ENCODE measurements around the gene MYNN.

MYNN gene

GRCh38 chr3:169759256-169759655 is 13.9 kb upstream of the MYNN start:
- Histone ChIP-seq H3K36me3 (ENCODE audit: insufficient read depth, low read length) (no peaks in the 10 kb centered on the region), H3K9ac (ENCODE audit: low read depth, low read length) (no peak overlapping the region), H3K4me2 (ENCODE audit: low read length) (no peak overlapping the region), H3K4me3 (ENCODE audit: low read length) (no peak overlapping the region), H3K27me3 (ENCODE audit: control insufficient read depth, insufficient read depth, low read length) (no peaks in the 10 kb centered on the region), H3K4me1 (ENCODE audit: control insufficient read depth, insufficient read depth, low read length) (no peaks in the 10 kb centered on the region), H3K9me3 (replicated peaks; ENCODE audit: low read length) (no peaks in the 10 kb centered on the region)

- Histone ChIP-seq H3K27me3 (ENCODE audit: control insufficient read depth, insufficient read depth, low read length) (no peaks in the 10 kb centered on the region), H3K4me1 (ENCODE audit: control insufficient read depth, insufficient read depth, low read length) (peaks cover 4% of the 10 kb centered on the region), H3K4me2 (ENCODE audit: low read length) (no peak overlapping the region), H3K9me3 (replicated peaks; ENCODE audit: low read length) (no peaks in the 10 kb centered on the region), H3K4me3 (ENCODE audit: low read length) (no peak overlapping the region), H3K36me3 (ENCODE audit: insufficient read depth, low read length) (no peaks in the 10 kb centered on the region), H3K9ac (ENCODE audit: low read depth, low read length) (no peak overlapping the region)
Measured at GRCh38 chr3:169760479-169760878, 12.7 kb upstream of the MYNN start.

GRCh38 chr3:169764312-169764881 is 8.8 kb upstream of the MYNN start:
- no peaks in the 10 kb centered on the region for H3K27me3 ChIP-seq (ENCODE audit: control insufficient read depth, insufficient read depth, low read length)
- peak overlapping the region; percentile 79 for H3K4me3 ChIP-seq (ENCODE audit: low read length)
- peak overlapping the region; percentile 98 for H3K9ac ChIP-seq (ENCODE audit: low read depth, low read length)
- no peaks in the 10 kb centered on the region for H3K9me3 ChIP-seq (replicated peaks; ENCODE audit: low read length)
- peaks cover 4% of the 10 kb centered on the region for H3K4me1 ChIP-seq (ENCODE audit: control insufficient read depth, insufficient read depth, low read length)
- H3K4me2 ChIP-seq (ENCODE audit: low read length) = peak overlapping the region; percentile 95
- no peaks in the 10 kb centered on the region for H3K36me3 ChIP-seq (ENCODE audit: insufficient read depth, low read length)

GRCh38 chr3:169764882-169765612 is 8.1 kb upstream of the MYNN start, which contains the start of gene TERC:
TSS of gene TERC (minus strand) at chr3:169765060.
- peak within 1 kb of the TSS; percentile 98 for H3K9ac ChIP-seq (ENCODE audit: low read depth, low read length)
- H3K27me3 ChIP-seq (ENCODE audit: control insufficient read depth, insufficient read depth, low read length) = no peaks in the 10 kb centered on the region
- peak within 1 kb of the TSS; percentile 95 for H3K4me2 ChIP-seq (ENCODE audit: low read length)
- H3K9me3 ChIP-seq (replicated peaks; ENCODE audit: low read length) = no peaks in the 10 kb centered on the region
- peaks cover 4% of the 10 kb centered on the region for H3K4me1 ChIP-seq (ENCODE audit: control insufficient read depth, insufficient read depth, low read length)
- H3K4me3 ChIP-seq (ENCODE audit: low read length) = peak within 1 kb of the TSS; percentile 79
- no peaks in the 10 kb centered on the region for H3K36me3 ChIP-seq (ENCODE audit: insufficient read depth, low read length)

- Histone ChIP-seq H3K36me3 (ENCODE audit: insufficient read depth, low read length) (peaks cover 4% of the 10 kb centered on the region), H3K4me2 (ENCODE audit: low read length) (peak within 1 kb of the TSS; percentile 78), H3K4me3 (ENCODE audit: low read length) (peak within 1 kb of the TSS; percentile 71), H3K4me1 (ENCODE audit: control insufficient read depth, insufficient read depth, low read length) (peaks cover 10% of the 10 kb centered on the region), H3K9me3 (replicated peaks; ENCODE audit: low read length) (no peaks in the 10 kb centered on the region), H3K27me3 (ENCODE audit: control insufficient read depth, insufficient read depth, low read length) (no peaks in the 10 kb centered on the region), H3K9ac (ENCODE audit: low read depth, low read length) (peak within 1 kb of the TSS; percentile 87)
Measured at GRCh38 chr3:169769287-169770181, 3.7 kb upstream of the MYNN start, which contains the start of gene ACTRT3. TSS of gene ACTRT3 (minus strand) at chr3:169769561. CDS start at chr3:169769520, 41 bp downstream.

- Histone ChIP-seq H3K27me3 (ENCODE audit: control insufficient read depth, insufficient read depth, low read length) (no peaks in the 10 kb centered on the region), H3K9ac (ENCODE audit: low read depth, low read length) (peak overlapping the region; percentile 96), H3K36me3 (ENCODE audit: insufficient read depth, low read length) (peaks cover 16% of the 10 kb centered on the region), H3K9me3 (replicated peaks; ENCODE audit: low read length) (no peaks in the 10 kb centered on the region), H3K4me3 (ENCODE audit: low read length) (peak overlapping the region; percentile 90), H3K4me2 (ENCODE audit: low read length) (peak overlapping the region; percentile 91), H3K4me1 (ENCODE audit: control insufficient read depth, insufficient read depth, low read length) (peaks cover 6% of the 10 kb centered on the region)
Measured at GRCh38 chr3:169771497-169772304, 1.5 kb upstream of the MYNN start.

GRCh38 chr3:169772305-169772896 is 795 bp upstream of the MYNN start:
- Histone ChIP-seq H3K4me1 (ENCODE audit: control insufficient read depth, insufficient read depth, low read length) (peaks cover 6% of the 10 kb centered on the region), H3K4me2 (ENCODE audit: low read length) (peak overlapping the region; percentile 91), H3K27me3 (ENCODE audit: control insufficient read depth, insufficient read depth, low read length) (no peaks in the 10 kb centered on the region)

GRCh38 chr3:169774186-169774585 is 990 bp downstream of the MYNN start:
- no peaks in the 10 kb centered on the region for H3K9me3 ChIP-seq (replicated peaks; ENCODE audit: low read length)
- H3K4me1 ChIP-seq (ENCODE audit: control insufficient read depth, insufficient read depth, low read length) = peaks cover 6% of the 10 kb centered on the region
- H3K9ac ChIP-seq (ENCODE audit: low read depth, low read length) = peak overlapping the region; percentile 96
- H3K4me2 ChIP-seq (ENCODE audit: low read length) = peak overlapping the region; percentile 91
- H3K4me3 ChIP-seq (ENCODE audit: low read length) = peak overlapping the region; percentile 90
- no peaks in the 10 kb centered on the region for H3K27me3 ChIP-seq (ENCODE audit: control insufficient read depth, insufficient read depth, low read length)
- peaks cover 33% of the 10 kb centered on the region for H3K36me3 ChIP-seq (ENCODE audit: insufficient read depth, low read length)

More at GRCh38 chr3:169772305-169772896, 795 bp upstream of the MYNN start:
- Histone ChIP-seq H3K36me3 (ENCODE audit: insufficient read depth, low read length) (peaks cover 21% of the 10 kb centered on the region), H3K9me3 (replicated peaks; ENCODE audit: low read length) (no peaks in the 10 kb centered on the region), H3K4me3 (ENCODE audit: low read length) (peak overlapping the region; percentile 90), H3K9ac (ENCODE audit: low read depth, low read length) (peak overlapping the region; percentile 96)

GRCh38 chr3:169777822-169778221 is 4.6 kb downstream of the MYNN start:
- H3K4me3 ChIP-seq (ENCODE audit: low read length) = no peak overlapping the region
- no peak overlapping the region for H3K4me2 ChIP-seq (ENCODE audit: low read length)
- no peaks in the 10 kb centered on the region for H3K9me3 ChIP-seq (replicated peaks; ENCODE audit: low read length)
- H3K4me1 ChIP-seq (ENCODE audit: control insufficient read depth, insufficient read depth, low read length) = peaks cover 6% of the 10 kb centered on the region
- peaks cover 61% of the 10 kb centered on the region for H3K36me3 ChIP-seq (ENCODE audit: insufficient read depth, low read length)
- no peak overlapping the region for H3K9ac ChIP-seq (ENCODE audit: low read depth, low read length)
- no peaks in the 10 kb centered on the region for H3K27me3 ChIP-seq (ENCODE audit: control insufficient read depth, insufficient read depth, low read length)

GRCh38 chr3:169780742-169781141 is 7.5 kb downstream of the MYNN start:
- Histone ChIP-seq H3K4me3 (ENCODE audit: low read length) (no peak overlapping the region), H3K9me3 (replicated peaks; ENCODE audit: low read length) (no peaks in the 10 kb centered on the region), H3K36me3 (ENCODE audit: insufficient read depth, low read length) (peaks cover 77% of the 10 kb centered on the region), H3K4me2 (ENCODE audit: low read length) (no peak overlapping the region), H3K9ac (ENCODE audit: low read depth, low read length) (no peak overlapping the region), H3K4me1 (ENCODE audit: control insufficient read depth, insufficient read depth, low read length) (no peaks in the 10 kb centered on the region), H3K27me3 (ENCODE audit: control insufficient read depth, insufficient read depth, low read length) (no peaks in the 10 kb centered on the region)
